ENCODE measurements around the gene NINJ2.

Gene NINJ2

GRCh38 chr12:563787-564298 is 99.4 kb downstream of the NINJ2 start:
- DNase-seq = no peak

- DNase-seq = no peak
Measured at GRCh38 chr12:563250-563781, 99.9 kb downstream of the NINJ2 start.

GRCh38 chr12:562634-563033 is 100.6 kb downstream of the NINJ2 start:
- no peak for DNase-seq

GRCh38 chr12:561908-562593 is 101.2 kb downstream of the NINJ2 start:
- DNase-seq = no peak

- DNase-seq = no peak
Measured at GRCh38 chr12:561391-561705, 101.9 kb downstream of the NINJ2 start.

- DNase-seq = no peak
Measured at GRCh38 chr12:560691-561390, 102.4 kb downstream of the NINJ2 start.

GRCh38 chr12:559906-560455 is 103.3 kb downstream of the NINJ2 start:
- no peak for DNase-seq

- DNase-seq = no peak
Measured at GRCh38 chr12:559208-559905, 103.9 kb downstream of the NINJ2 start.

- no peak for DNase-seq
Measured at GRCh38 chr12:558580-558979, 104.7 kb downstream of the NINJ2 start.

- no peak for DNase-seq
Measured at GRCh38 chr12:556498-556897, 106.7 kb downstream of the NINJ2 start.

- no peak for DNase-seq
Measured at GRCh38 chr12:554001-554285, 109.3 kb downstream of the NINJ2 start.

- DNase-seq = no peak
Measured at GRCh38 chr12:553216-554000, 109.8 kb downstream of the NINJ2 start.

GRCh38 chr12:552466-552865 is 110.8 kb downstream of the NINJ2 start:
- DNase-seq = no peak

GRCh38 chr12:550473-551260 is 112.6 kb downstream of the NINJ2 start:
- no peak for DNase-seq

GRCh38 chr12:549476-550082 is 113.7 kb downstream of the NINJ2 start:
- DNase-seq = no peak

GRCh38 chr12:547883-548470 is 115.3 kb downstream of the NINJ2 start:
- DNase-seq = no peak

GRCh38 chr12:546920-547845 is 116.1 kb downstream of the NINJ2 start:
- peak; percentile 53 for DNase-seq

- DNase-seq = no peak
Measured at GRCh38 chr12:546265-546919, 116.9 kb downstream of the NINJ2 start.

GRCh38 chr12:545835-546234 is 117.4 kb downstream of the NINJ2 start:
- DNase-seq = no peak
